IMR-90 (cell line): ENCODE data around the gene ZDHHC19. TPM values are rescaled to one million over a fixed set of nuclear protein-coding genes. Genes with fewer than 3 reads are reported as not detected.

Experiments
- ATAC-seq: fragments of 200-7000 bp; cut with Tn5 transposase; 2 replicates; pipeline ENCODE4 v1.9.1; 2020; ENCODE audit warnings: low read depth, mild to moderate bottlenecking, moderate library complexity
- BruUV-seq: library from RNA; stranded (reverse); fragments of 400-500 nt; replicated peaks from 2 replicates; lab custom pipeline; 2021; lab: Mats Ljungman, UMichigan
- CTCF ChIA-PET: fragments of 300-600 bp; formaldehyde crosslinking; extraction: SDS; loops from one replicate; lab custom pipeline; 2021; ENCODE audit warnings: antibody characterized with exemption; lab: Yijun Ruan, JAX
- POLR2A ChIA-PET: fragments of 300-600 bp; sonication (Branson Sonifier 250); formaldehyde crosslinking; loops from one replicate; lab custom pipeline; 2022; ENCODE audit warnings: antibody characterized with exemption; ENCODE audit not compliant: unreplicated experiment; lab: Charles Lee
- DNase-seq: peaks from one replicate; pipeline ENCODE4 v3.0.0; 2013
- H2AFZ ChIP-seq: replicated peaks from 2 replicates; pipeline ENCODE3; 2013; ENCODE audit warnings: low read length, mild to moderate bottlenecking; ENCODE audit not compliant: poor library complexity
- H2AK5ac ChIP-seq: 2 replicates; pipeline ENCODE4 v1.6.1; 2013; ENCODE audit warnings: low read depth, low read length, inconsistent platforms
- H2AK9ac ChIP-seq: replicated peaks from 2 replicates; pipeline ENCODE3; 2013; ENCODE audit warnings: mild to moderate bottlenecking, low read depth, low read length, moderate library complexity; ENCODE audit not compliant: poor library complexity
- H2BK120ac ChIP-seq: 2 replicates; pipeline ENCODE4 v1.6.1; 2013; ENCODE audit warnings: low read depth, low read length, inconsistent platforms
- H2BK15ac ChIP-seq: 3 replicates; pipeline ENCODE4 v1.6.1; 2013; ENCODE audit warnings: low read depth, low read length, inconsistent platforms
- H2BK20ac ChIP-seq: 2 replicates; pipeline ENCODE4 v1.6.1; 2013; ENCODE audit warnings: low read depth, mild to moderate bottlenecking, inconsistent platforms, low read length, moderate library complexity
- H2BK5ac ChIP-seq: 2 replicates; pipeline ENCODE4 v1.6.1; 2013; ENCODE audit warnings: mild to moderate bottlenecking, low read depth, low read length, inconsistent platforms; ENCODE audit not compliant: poor library complexity, severe bottlenecking
- H3K14ac ChIP-seq: replicated peaks from 2 replicates; pipeline ENCODE4 v1.6.1; 2013; ENCODE audit warnings: low read depth, low read length, inconsistent platforms
- H3K18ac ChIP-seq: 2 replicates; pipeline ENCODE4 v1.6.1; 2013; ENCODE audit warnings: low read depth, low read length, control low read depth
- H3K23ac ChIP-seq: 2 replicates; pipeline ENCODE4 v1.6.1; 2013; ENCODE audit warnings: low read depth, low read length, inconsistent platforms
- H3K27ac ChIP-seq: 2 replicates; pipeline ENCODE4 v1.5.1; 2013; ENCODE audit warnings: mild to moderate bottlenecking, control low read depth, low read length; ENCODE audit not compliant: insufficient read depth
- H3K27me3 ChIP-seq: 2 replicates; pipeline ENCODE4 v1.6.1; 2013; ENCODE audit warnings: low read length; ENCODE audit not compliant: control insufficient read depth, insufficient read depth
- H3K36me3 ChIP-seq: 2 replicates; pipeline ENCODE4 v1.6.1; 2013; ENCODE audit warnings: low read length, mixed read lengths; ENCODE audit not compliant: control insufficient read depth, insufficient read depth
- H3K4ac ChIP-seq: 2 replicates; pipeline ENCODE4 v1.6.1; 2013; ENCODE audit warnings: low read depth, low read length, inconsistent platforms
- H3K4me1 ChIP-seq: 2 replicates; pipeline ENCODE4 v1.6.1; 2013; ENCODE audit warnings: low read length, mixed read lengths; ENCODE audit not compliant: control insufficient read depth, insufficient read depth
- H3K4me2 ChIP-seq: 2 replicates; pipeline ENCODE4 v1.6.1; 2013; ENCODE audit warnings: low read depth, mild to moderate bottlenecking, control low read depth, low read length, moderate library complexity
- H3K4me3 ChIP-seq: 2 replicates; pipeline ENCODE4 v1.5.1; 2013; ENCODE audit warnings: low read depth, mild to moderate bottlenecking, control low read depth, low read length, moderate library complexity; ENCODE audit not compliant: insufficient read depth
- H3K56ac ChIP-seq: 2 replicates; pipeline ENCODE4 v1.6.1; 2013; ENCODE audit warnings: low read length, inconsistent platforms; ENCODE audit not compliant: insufficient read depth; ENCODE audit errors: extremely low read depth
- H3K79me1 ChIP-seq, 2 experiments: 2 replicates each; pipeline ENCODE4 v1.6.1; 2013; ENCODE audit warnings: low read length in 2 of 2, inconsistent platforms in 1 of 2, low read depth in 1 of 2
- H3K9ac ChIP-seq: 2 replicates; pipeline ENCODE4 v1.6.1; 2013; ENCODE audit warnings: low read depth, low read length, control low read depth
- H3K9me1 ChIP-seq: 2 replicates; pipeline ENCODE4 v1.6.1; 2013; ENCODE audit warnings: low read length, inconsistent platforms; ENCODE audit not compliant: insufficient read depth
- H3K9me3 ChIP-seq: 2 replicates; pipeline ENCODE4 v1.6.1; 2013; ENCODE audit warnings: low read length; ENCODE audit not compliant: control insufficient read depth, insufficient read depth
- H4K20me1 ChIP-seq: 2 replicates; pipeline ENCODE4 v1.6.1; 2013; ENCODE audit warnings: low read length, inconsistent platforms; ENCODE audit not compliant: insufficient read depth
- H4K5ac ChIP-seq: 2 replicates; pipeline ENCODE4 v1.6.1; 2013; ENCODE audit warnings: mild to moderate bottlenecking, low read depth, low read length, control low read depth
- H4K8ac ChIP-seq, 2 experiments: 2 replicates each; pipeline ENCODE4 v1.6.1; 2013; ENCODE audit warnings: low read depth in 2 of 2, low read length in 2 of 2, control low read depth in 1 of 2, inconsistent platforms in 1 of 2
- H4K91ac ChIP-seq: 2 replicates; pipeline ENCODE4 v1.6.1; 2013; ENCODE audit warnings: low read depth, low read length, inconsistent platforms; ENCODE audit not compliant: insufficient read depth
- BHLHE40 ChIP-seq: fragments of 150-350 bp; IDR thresholded peaks from 2 replicates; pipeline ENCODE4 v1.6.1; 2016; ENCODE audit warnings: mild to moderate bottlenecking, low read depth, low read length
- CEBPB ChIP-seq: IDR thresholded peaks from 2 replicates; pipeline ENCODE4 v1.6.1; 2012; ENCODE audit warnings: low read depth, low read length, improper control_type of control experiment
- CHD1 ChIP-seq: IDR thresholded peaks from 2 replicates; pipeline ENCODE4 v1.6.1; 2012; ENCODE audit warnings: low read depth, low read length, improper control_type of control experiment
- MAFK ChIP-seq: IDR thresholded peaks from 2 replicates; pipeline ENCODE4 v1.6.1; 2012; ENCODE audit warnings: low read depth, low read length, improper control_type of control experiment
- MAZ ChIP-seq: IDR thresholded peaks from 2 replicates; pipeline ENCODE4 v1.6.1; 2012; ENCODE audit warnings: low read depth, mild to moderate bottlenecking, low read length, improper control_type of control experiment, moderate library complexity, borderline replicate concordance
- MXI1 ChIP-seq: IDR thresholded peaks from 2 replicates; pipeline ENCODE4 v1.6.1; 2012; ENCODE audit warnings: low read depth, mild to moderate bottlenecking, low read length, moderate library complexity, borderline replicate concordance
- NFE2L2 ChIP-seq: fragments of 150-350 bp; IDR thresholded peaks from 2 replicates; pipeline ENCODE4 v1.6.1; 2016; ENCODE audit warnings: low read depth, mild to moderate bottlenecking, low read length
- POLR2A ChIP-seq: IDR thresholded peaks from 2 replicates; pipeline ENCODE4 v1.6.1; 2012; ENCODE audit warnings: mild to moderate bottlenecking, low read depth, low read length
- RAD21 ChIP-seq: IDR thresholded peaks from 2 replicates; pipeline ENCODE4 v1.6.1; 2012; ENCODE audit warnings: low read length, improper control_type of control experiment
- RCOR1 ChIP-seq: IDR thresholded peaks from 2 replicates; pipeline ENCODE4 v1.6.1; 2012; ENCODE audit warnings: mild to moderate bottlenecking, low read length, improper control_type of control experiment; ENCODE audit not compliant: insufficient replicate concordance
- RFX5 ChIP-seq: IDR thresholded peaks from 2 replicates; pipeline ENCODE4 v1.8.0; 2012; ENCODE audit warnings: low read depth, mild to moderate bottlenecking, low read length, moderate library complexity
- SMC3 ChIP-seq: fragments of 150-350 bp; IDR thresholded peaks from 2 replicates; pipeline ENCODE4 v1.6.1; 2016; ENCODE audit warnings: low read depth, mild to moderate bottlenecking, antibody characterized with exemption, low read length, moderate library complexity
- WGBS, 2 experiments: methylation state at CpG; one replicate each; pipeline versions ENCODE4 v1.1.5 to v1.1.7; 2013; ENCODE audit warnings: missing lambda C conversion rate in 2 of 2; ENCODE audit not compliant: insufficient read length in 1 of 2; ENCODE audit errors: extremely low coverage in 2 of 2; 5-methylcytosine and 5-hydroxymethylcytosine counted together
- dilution Hi-C: fragments of 300-500 bp; cut with HindIII; formaldehyde crosslinking; loops from one replicate; pipeline ENCODE4 v1.14.3; 2018; ENCODE audit warnings: low sequenced_read_pairs; ENCODE audit not compliant: unreplicated experiment
- in situ Hi-C: fragments of 300-500 bp; cut with MboI; formaldehyde crosslinking; loops from 3 replicates; pipeline ENCODE4 v1.14.3; 2019; ENCODE audit warnings: low sequenced_read_pairs, inconsistent platforms, mixed read lengths
- intact Hi-C: fragments of 100-400 bp; cut with micrococcal nuclease; formaldehyde crosslinking; loops from 2 replicates; pipeline ENCODE4 v1.10.0; 2022
- polyA plus RNA-seq, 3 experiments: library from polyadenylated mRNA; depleted of rRNA; stranded (reverse); fragments of >200 nt; gene quantifications; 2 replicates each; pipeline ENCODE4 v1.2.3, GENCODE V29; 2012; ENCODE audit warnings: low replicate concordance in 1 of 3
- total RNA-seq: library from RNA; depleted of rRNA; stranded (reverse); fragments of >200 nt; gene quantifications from 2 replicates; pipeline ENCODE4 v1.2.3, GENCODE V29; 2012
- TF ChIP-seq, protein P1 (sequence below): fragments of 150-350 bp; IDR thresholded peaks from 2 replicates; pipeline ENCODE4 v1.6.1; 2017; ENCODE audit warnings: mild to moderate bottlenecking, antibody characterized with exemption, low read length, low read depth
- TF ChIP-seq, protein P2 (sequence below): conservative IDR thresholded peaks from 2 replicates; pipeline ENCODE4 v1.5.1; 2012; ENCODE audit warnings: mild to moderate bottlenecking, low read depth, low read length, improper control_type of control experiment

Gene ZDHHC19
- total and polyA plus RNA-seq, 2 of the 4 experiments (the other 2 are of a cell fraction) = 0.09 TPM; not detected in 1

DNA sequence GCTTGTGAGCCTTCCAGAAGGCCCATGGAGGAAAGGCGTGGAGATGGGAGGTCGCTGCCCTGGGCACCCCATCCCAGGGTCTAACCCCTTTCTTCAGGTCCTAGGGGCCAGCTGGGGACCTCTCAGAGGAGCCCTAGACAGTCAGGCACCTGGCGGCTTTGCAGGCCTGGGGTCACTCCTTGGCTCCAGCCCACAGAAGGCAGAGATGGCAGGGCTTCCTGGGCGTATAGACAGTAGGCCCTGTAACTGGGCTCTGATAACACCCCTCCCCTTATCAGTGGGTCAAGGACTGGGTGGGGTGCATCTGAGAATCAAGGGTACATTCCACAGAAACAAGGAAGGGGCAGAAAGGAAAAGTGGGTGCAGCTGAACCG, 16.7 kb downstream of the ZDHHC19 start:
- Histone ChIP-seq H3K4me1 (no peaks in the 10 kb centered on the region), H2BK20ac (no peak overlapping the region), H3K27ac (no peak overlapping the region), H2AFZ (peak overlapping the region; percentile 51), H2BK5ac (no peak overlapping the region), H2BK15ac (no peak overlapping the region), H3K36me3 (no peaks in the 10 kb centered on the region), H3K27me3 (no peaks in the 10 kb centered on the region), H4K8ac (no peak overlapping the region), H4K91ac (peak overlapping the region; percentile 37; the same call in 1 of the 2 replicates), H3K9ac (no peak overlapping the region), H2AK5ac (no peak overlapping the region), H3K9me3 (no peaks in the 10 kb centered on the region), H3K56ac (no peak overlapping the region), H3K18ac (no peak overlapping the region), H3K14ac (no peak overlapping the region), H3K23ac (no peak overlapping the region), H3K79me1 (no peaks in the 10 kb centered on the region), H3K4ac (no peak overlapping the region), H2BK120ac (no peak overlapping the region), H2AK9ac (peak overlapping the region; percentile 16), H4K20me1 (no peaks in the 10 kb centered on the region), H4K5ac (no peak overlapping the region), H3K9me1 (no peaks in the 10 kb centered on the region), H3K4me2 (no peak overlapping the region), H3K4me3 (no peak overlapping the region)
- ATAC-seq = no peak
- no TSS peak for BruUV-seq
- dilution Hi-C loops = loop anchor here (25.0 kb wide), 1 partner anchor 132 kb away; no protein-coding TSS in a partner anchor
- in situ Hi-C loops = no loop called here
- POLR2A ChIA-PET = no interaction called here
- intact Hi-C loops = no loop called here
- no CpG with 5 or more reads among the region's 5 CpGs for WGBS, 2 experiments
- TF ChIP-seq MAZ = no peak
- no peak for TF ChIP-seq BHLHE40
- no peak for TF ChIP-seq MAFK
- no peak for TF ChIP-seq RAD21
- no peak for TF ChIP-seq MXI1
- no peak for TF ChIP-seq RFX5
- no peak for TF ChIP-seq CHD1
- TF ChIP-seq, protein P1, sequence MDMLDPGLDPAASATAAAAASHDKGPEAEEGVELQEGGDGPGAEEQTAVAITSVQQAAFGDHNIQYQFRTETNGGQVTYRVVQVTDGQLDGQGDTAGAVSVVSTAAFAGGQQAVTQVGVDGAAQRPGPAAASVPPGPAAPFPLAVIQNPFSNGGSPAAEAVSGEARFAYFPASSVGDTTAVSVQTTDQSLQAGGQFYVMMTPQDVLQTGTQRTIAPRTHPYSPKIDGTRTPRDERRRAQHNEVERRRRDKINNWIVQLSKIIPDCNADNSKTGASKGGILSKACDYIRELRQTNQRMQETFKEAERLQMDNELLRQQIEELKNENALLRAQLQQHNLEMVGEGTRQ = no peak
- no peak for TF ChIP-seq SMC3
- TF ChIP-seq CEBPB = no peak
- TF ChIP-seq NFE2L2 = no peak
- TF ChIP-seq, protein P2, sequence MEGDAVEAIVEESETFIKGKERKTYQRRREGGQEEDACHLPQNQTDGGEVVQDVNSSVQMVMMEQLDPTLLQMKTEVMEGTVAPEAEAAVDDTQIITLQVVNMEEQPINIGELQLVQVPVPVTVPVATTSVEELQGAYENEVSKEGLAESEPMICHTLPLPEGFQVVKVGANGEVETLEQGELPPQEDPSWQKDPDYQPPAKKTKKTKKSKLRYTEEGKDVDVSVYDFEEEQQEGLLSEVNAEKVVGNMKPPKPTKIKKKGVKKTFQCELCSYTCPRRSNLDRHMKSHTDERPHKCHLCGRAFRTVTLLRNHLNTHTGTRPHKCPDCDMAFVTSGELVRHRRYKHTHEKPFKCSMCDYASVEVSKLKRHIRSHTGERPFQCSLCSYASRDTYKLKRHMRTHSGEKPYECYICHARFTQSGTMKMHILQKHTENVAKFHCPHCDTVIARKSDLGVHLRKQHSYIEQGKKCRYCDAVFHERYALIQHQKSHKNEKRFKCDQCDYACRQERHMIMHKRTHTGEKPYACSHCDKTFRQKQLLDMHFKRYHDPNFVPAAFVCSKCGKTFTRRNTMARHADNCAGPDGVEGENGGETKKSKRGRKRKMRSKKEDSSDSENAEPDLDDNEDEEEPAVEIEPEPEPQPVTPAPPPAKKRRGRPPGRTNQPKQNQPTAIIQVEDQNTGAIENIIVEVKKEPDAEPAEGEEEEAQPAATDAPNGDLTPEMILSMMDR = no peak
- TF ChIP-seq RCOR1 = no peak
- TF ChIP-seq POLR2A = no peak
- CTCF ChIA-PET = interaction anchor here (0.7 kb wide), 1 partner anchor 123 kb away, joined by 3 read pairs; no protein-coding TSS in a partner anchor
- no peak for DNase-seq
